22Rv1 (cell line): ENCODE data around the gene CPNE8.

Experiments
- ZFX ChIP-seq: fragments of 450-650 bp; IDR thresholded peaks from 2 replicates; pipeline ENCODE4 v1.6.1; 2017; ENCODE audit warnings: antibody characterized with exemption, borderline replicate concordance
- TF ChIP-seq, protein P1 (sequence below): fragments of 450-650 bp; IDR thresholded peaks from 2 replicates; pipeline ENCODE4 v1.5.1; 2017; ENCODE audit warnings: mild to moderate bottlenecking

DNA sequence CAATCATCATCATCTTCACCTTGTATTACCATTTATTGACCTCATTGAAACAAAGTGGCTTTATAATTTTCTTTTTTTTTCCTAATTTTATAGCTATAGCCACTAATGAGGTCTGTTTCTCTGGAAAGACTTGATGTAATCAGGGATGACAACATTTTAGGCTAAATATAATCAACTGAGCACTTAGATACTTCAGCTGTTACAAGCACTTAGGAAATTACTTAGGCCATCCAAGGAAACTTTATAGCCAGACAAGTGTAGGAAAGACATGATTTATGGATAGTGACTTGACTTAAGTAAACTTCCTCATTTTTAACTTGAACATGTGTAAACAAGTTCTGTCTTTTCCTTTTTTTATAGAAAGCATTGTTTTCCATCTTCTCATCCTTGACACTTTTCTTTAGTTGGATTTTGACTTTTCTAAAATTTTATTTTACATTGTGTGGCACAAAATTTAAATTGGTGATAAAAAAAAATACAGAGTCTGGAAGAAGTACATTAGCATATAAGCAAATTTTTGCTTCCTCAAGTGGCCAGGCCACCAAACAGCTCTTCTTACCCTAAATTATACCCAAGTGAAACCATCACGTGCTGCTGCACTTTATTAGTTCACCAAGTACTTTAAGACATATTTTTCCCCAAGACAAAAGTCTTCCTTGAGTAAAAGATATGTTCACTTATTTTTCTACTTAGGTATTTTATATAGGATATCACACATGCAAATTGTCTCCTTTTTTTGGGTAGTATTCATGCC, 15.1 kb downstream of the CPNE8 start:
- TF ChIP-seq, protein P1, sequence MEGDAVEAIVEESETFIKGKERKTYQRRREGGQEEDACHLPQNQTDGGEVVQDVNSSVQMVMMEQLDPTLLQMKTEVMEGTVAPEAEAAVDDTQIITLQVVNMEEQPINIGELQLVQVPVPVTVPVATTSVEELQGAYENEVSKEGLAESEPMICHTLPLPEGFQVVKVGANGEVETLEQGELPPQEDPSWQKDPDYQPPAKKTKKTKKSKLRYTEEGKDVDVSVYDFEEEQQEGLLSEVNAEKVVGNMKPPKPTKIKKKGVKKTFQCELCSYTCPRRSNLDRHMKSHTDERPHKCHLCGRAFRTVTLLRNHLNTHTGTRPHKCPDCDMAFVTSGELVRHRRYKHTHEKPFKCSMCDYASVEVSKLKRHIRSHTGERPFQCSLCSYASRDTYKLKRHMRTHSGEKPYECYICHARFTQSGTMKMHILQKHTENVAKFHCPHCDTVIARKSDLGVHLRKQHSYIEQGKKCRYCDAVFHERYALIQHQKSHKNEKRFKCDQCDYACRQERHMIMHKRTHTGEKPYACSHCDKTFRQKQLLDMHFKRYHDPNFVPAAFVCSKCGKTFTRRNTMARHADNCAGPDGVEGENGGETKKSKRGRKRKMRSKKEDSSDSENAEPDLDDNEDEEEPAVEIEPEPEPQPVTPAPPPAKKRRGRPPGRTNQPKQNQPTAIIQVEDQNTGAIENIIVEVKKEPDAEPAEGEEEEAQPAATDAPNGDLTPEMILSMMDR = no peak
- no peak for TF ChIP-seq ZFX
